ENCODE data around the gene PKHD1. TPM values are rescaled to one million over a fixed set of nuclear protein-coding genes. Genes with fewer than 3 reads are reported as not detected.

The PKHD1 gene
- polyA plus RNA-seq, 1 of the 3 experiments (the other 2 are of a cell fraction), result not detected

GRCh38 chr6:51765230-51765629, 322.2 kb downstream of the PKHD1 start:
- H3F3A ChIP-seq (replicated peaks; ENCODE audit: insufficient read depth), result no peaks in the 10 kb centered on the region
- H3K9me2 ChIP-seq, result no peaks in the 10 kb centered on the region
- 0 out of 2 replicates have a peak, but pooled peaks cover 4% of the 10 kb centered on the region for H3K9me3 ChIP-seq
- no peaks in the 10 kb centered on the region for H3K4me1 ChIP-seq (ENCODE audit: control insufficient read depth in 1 of 2, insufficient read depth in 2 of 2, low read depth in 1 of 2, low read length in 1 of 2)
- no peaks in the 10 kb centered on the region for H3K36me3 ChIP-seq (replicated peaks in 1 of 2; ENCODE audit: control insufficient read depth in 1 of 2, insufficient read depth in 2 of 2, low read length in 1 of 2)
- 73% methylated on average over 1 of the region's 1 CpG for WGBS (ENCODE audit: low lambda C conversion rate)
- H3K4me3 ChIP-seq (ENCODE audit: low read depth in 2 of 2, low read length in 1 of 2), result no peak overlapping the region
- H3K79me2 ChIP-seq (ENCODE audit: insufficient read depth), result no peaks in the 10 kb centered on the region
- H3K27me3 ChIP-seq (ENCODE audit: insufficient read depth), result no peaks in the 10 kb centered on the region
- no peak overlapping the region for H3K27ac ChIP-seq (ENCODE audit: low read depth in 2 of 2, low read length in 1 of 2)
- H3K9ac ChIP-seq, result no peak overlapping the region
- no peak for DNase-seq
- no peak overlapping the region for H3K4me2 ChIP-seq
- ChIA-PET CTCF (interaction anchor here (0.9 kb wide), 2 partner anchors 195 kb away, joined by 3 to 5 read pairs; no protein-coding TSS in a partner anchor), POLR2A (no interaction called here)
- H4K20me1 ChIP-seq (ENCODE audit: insufficient read depth), result no peaks in the 10 kb centered on the region
- TF ChIP-seq SMC3 (IDR thresholded peaks at IDR 0.05; ENCODE audit: low read depth, low read length) (no peak), MAX (IDR thresholded peaks at IDR 0.05; ENCODE audit: low read depth) (no peak), NFIC (IDR thresholded peaks at IDR 0.05; ENCODE audit: borderline replicate concordance) (no peak), USF2 (IDR thresholded peaks at IDR 0.05; ENCODE audit: borderline replicate concordance, low read depth, low read length) (no peak), CTCF (IDR thresholded peaks at IDR 0.05) (no peak), TEAD4 (IDR thresholded peaks at IDR 0.05; ENCODE audit: borderline replicate concordance, insufficient read depth) (no peak), RFX5 (IDR thresholded peaks at IDR 0.05; ENCODE audit: low read length) (no peak), POLR2AphosphoS5 (IDR thresholded peaks at IDR 0.05; ENCODE audit: low read depth, low read length) (no peak), MEF2A (IDR thresholded peaks at IDR 0.05; ENCODE audit: borderline replicate concordance, low read depth) (no peak), RAD21 (IDR thresholded peaks at IDR 0.05; ENCODE audit: low read length) (no peak), EZH2phosphoT487 (IDR thresholded peaks at IDR 0.05; ENCODE audit: borderline replicate concordance, low read depth) (no peak)
- H2AFZ ChIP-seq (ENCODE audit: low read depth), result no peak overlapping the region

GRCh38 chr6:51753635-51754034, 333.8 kb downstream of the PKHD1 start:
- Histone ChIP-seq H3K4me2 (no peak overlapping the region), H3K27ac (ENCODE audit: low read depth in 2 of 2, low read length in 1 of 2) (no peak overlapping the region), H2AFZ (ENCODE audit: low read depth) (no peak overlapping the region), H4K20me1 (ENCODE audit: insufficient read depth) (no peaks in the 10 kb centered on the region), H3K27me3 (ENCODE audit: insufficient read depth) (no peaks in the 10 kb centered on the region), H3F3A (replicated peaks; ENCODE audit: insufficient read depth) (no peaks in the 10 kb centered on the region), H3K9me2 (no peaks in the 10 kb centered on the region), H3K4me3 (ENCODE audit: low read depth in 2 of 2, low read length in 1 of 2) (peak overlapping the region in 1 of 2 experiments; percentile 35; a peak in 1 of 4 replicates), H3K9me3 (no peaks in the 10 kb centered on the region), H3K9ac (no peak overlapping the region), H3K79me2 (ENCODE audit: insufficient read depth) (no peaks in the 10 kb centered on the region), H3K4me1 (ENCODE audit: control insufficient read depth in 1 of 2, insufficient read depth in 2 of 2, low read depth in 1 of 2, low read length in 1 of 2) (no peaks in the 10 kb centered on the region; a peak in 1 of 4 replicates), H3K36me3 (replicated peaks in 1 of 2; ENCODE audit: control insufficient read depth in 1 of 2, insufficient read depth in 2 of 2, low read length in 1 of 2) (no peaks in the 10 kb centered on the region)
- ChIA-PET POLR2A (no interaction called here), CTCF (interaction anchor here (0.5 to 2.3 kb wide), 3 partner anchors 10 to 169 kb away, joined by 3 to 6 read pairs (median 4); no protein-coding TSS in a partner anchor)
- WGBS (ENCODE audit: low lambda C conversion rate), result 75% methylated on average over 4 of the region's 6 CpGs
- DNase-seq, result no peak
- TF ChIP-seq MXI1 (IDR thresholded peaks at IDR 0.05; ENCODE audit: low read depth, low read length) (no peak), CTCF (IDR thresholded peaks at IDR 0.05) (peak; percentile 57)

Measured in SK-N-SH (cell line).